HG03039 (cell line): ENCODE data around the gene NTM.
"Not testable (repeated sequence)": the region's sequence is repeated elsewhere in the genome, so short reads cannot be mapped to it uniquely, and the experiment has no call there.

Experiments
- ATAC-seq: cut with Tn5 transposase; IDR thresholded peaks from one replicate; pipeline ENCODE4 v1.9.1; 2021; ENCODE audit warnings: mild to moderate bottlenecking, moderate library complexity; ENCODE audit not compliant: unreplicated experiment

Gene NTM

DNA sequence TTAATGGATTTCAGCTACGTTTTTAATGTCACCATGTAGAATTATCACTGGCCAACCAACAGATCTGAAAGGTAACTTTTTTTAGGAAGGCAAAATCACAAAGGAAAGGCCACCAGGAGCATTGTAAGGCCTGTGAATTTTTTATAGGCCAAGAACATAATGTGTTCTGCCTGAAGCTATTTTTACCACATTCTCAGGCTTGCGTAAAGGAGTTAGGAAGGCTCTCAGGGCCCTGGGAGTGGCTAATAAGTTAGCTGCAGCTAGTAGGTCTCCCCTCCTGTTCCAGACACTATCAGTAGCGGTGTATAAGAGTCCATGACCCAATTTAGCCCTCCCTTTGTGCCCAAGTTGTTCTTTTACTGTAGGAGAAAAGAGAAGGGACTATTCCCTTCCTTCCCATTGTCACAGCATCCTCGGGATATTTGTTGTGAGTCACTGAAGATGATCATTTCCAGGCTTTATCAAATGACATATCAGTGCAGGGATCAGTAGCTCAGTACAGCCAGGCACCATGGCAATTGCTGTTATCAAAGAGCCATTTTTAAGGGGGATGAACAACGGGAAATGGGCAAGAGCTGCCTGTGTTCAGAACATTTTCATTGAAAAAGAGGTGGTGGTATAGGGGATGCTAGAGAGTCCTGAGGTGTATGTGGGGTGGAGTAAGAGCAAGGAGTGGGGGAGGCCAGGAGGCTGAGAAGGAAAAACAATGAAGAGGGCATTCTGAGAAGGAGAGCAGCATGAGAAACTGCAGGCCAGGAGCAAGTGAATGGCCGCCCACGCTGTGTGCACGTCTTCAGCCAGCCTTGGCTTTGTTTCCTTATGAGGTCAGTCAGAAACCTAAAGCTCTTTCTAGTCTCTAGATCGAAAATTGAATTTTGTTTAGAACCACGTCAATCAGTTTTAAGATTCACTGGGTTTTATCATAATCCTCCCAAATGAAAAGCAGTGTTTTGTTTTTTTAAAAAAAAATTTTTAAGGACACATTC is 940.3 kb downstream of the NTM start:
- ATAC-seq = no peak

DNA sequence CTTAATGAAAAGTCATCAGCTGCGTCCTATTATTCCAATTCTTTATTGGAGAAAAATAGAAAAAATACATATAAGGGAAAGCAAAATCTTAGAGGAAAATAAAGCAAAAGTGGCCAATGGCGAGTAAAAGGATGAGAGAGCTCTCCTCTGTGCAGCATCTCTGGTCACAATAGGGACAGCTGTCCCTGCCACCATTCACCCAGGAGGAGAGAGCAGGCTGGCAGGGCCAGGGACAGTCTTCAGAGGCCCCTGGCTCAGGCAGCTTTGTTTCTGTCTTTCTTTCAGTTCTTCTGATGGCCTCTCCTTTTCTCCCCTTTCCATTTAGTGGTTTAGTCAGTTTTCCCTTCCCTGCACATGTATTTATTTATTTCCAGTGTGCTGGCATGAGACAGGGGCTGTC is 941.3 kb downstream of the NTM start:
- no peak for ATAC-seq

DNA sequence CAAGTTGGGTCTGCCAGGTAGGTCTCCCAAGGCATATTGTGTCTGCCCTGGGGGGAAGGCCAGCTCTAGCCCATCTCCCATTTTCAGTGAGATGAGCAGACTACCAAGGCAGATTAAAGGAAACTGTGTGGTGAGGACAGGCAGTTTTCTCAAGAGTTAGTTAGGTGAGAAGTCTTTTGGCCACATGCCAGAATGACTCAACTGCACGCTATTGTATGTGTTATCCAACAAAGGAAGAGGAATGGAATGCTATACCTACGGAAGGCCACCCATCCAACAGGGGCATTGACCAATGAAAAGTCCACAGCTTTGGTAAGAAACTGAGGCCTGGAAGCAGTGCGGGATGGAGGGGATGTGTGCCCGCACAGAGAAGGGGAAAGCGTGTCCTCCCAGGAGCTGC is 941.7 kb downstream of the NTM start:
- no peak for ATAC-seq

DNA sequence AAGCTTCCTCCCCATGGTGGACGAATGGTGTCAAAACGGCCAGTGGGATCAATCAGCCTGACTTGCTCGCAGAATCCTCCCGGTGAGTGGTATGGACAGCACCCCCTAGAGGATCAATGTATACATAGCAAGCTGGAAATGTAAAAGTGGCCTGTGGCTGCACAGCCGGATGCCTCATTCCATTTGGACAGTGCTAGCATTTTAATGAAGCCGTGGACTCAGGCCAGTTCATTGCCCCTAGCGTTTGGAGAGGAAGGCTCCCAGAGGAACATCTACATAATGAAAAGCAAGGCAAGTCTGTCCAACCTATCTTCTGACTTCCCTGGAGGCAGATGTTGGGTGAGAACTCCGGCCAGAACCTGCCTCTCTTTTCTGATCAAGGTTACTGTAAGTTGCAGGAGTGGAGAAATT is 942.3 kb downstream of the NTM start:
- ATAC-seq = no peak

DNA sequence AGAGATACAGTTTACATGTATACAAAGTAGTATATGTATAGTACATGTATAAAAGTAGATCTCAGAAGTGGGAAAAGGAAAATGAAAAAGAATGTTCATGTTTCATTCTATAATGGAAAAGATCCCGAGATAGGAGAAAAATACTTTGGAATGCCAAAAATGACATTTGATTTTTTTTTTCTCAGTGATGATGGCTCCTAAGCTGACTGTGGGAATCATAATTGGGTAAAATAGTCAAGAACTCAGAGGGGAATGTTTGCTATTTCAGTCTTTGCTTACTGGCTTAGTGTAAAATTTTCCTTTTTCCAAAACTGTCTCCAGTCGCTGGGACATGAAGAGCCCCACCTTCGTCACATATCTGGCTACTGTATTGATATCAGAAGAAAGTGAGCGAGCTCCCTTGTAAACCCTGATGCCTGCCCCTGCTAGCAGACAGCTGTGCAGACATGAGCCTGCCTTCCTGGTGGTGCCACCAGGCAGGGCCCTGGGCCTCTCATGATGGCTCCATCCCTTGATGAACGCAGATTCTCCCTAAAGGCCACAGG is 944.6 kb downstream of the NTM start:
- ATAC-seq = no peak

DNA sequence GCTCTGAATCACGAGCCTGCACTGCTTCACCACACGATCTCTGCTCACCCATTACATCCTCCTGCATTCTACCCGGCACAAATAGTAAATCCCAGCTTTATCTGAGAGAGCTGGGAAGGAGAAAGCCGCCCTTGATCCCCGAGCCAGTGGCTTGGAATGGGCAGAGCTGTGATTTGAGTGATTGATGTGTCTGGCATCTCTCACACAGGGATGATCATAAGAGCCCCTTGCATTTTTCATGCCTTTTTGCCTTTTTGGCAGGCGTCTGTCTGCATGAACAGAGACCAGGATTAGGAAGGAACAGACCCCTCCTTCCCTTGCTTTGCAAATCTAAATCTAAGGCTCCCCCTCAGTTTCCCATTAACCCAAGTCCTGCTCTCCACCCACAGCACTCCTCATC is 945.3 kb downstream of the NTM start:
- no peak for ATAC-seq

DNA sequence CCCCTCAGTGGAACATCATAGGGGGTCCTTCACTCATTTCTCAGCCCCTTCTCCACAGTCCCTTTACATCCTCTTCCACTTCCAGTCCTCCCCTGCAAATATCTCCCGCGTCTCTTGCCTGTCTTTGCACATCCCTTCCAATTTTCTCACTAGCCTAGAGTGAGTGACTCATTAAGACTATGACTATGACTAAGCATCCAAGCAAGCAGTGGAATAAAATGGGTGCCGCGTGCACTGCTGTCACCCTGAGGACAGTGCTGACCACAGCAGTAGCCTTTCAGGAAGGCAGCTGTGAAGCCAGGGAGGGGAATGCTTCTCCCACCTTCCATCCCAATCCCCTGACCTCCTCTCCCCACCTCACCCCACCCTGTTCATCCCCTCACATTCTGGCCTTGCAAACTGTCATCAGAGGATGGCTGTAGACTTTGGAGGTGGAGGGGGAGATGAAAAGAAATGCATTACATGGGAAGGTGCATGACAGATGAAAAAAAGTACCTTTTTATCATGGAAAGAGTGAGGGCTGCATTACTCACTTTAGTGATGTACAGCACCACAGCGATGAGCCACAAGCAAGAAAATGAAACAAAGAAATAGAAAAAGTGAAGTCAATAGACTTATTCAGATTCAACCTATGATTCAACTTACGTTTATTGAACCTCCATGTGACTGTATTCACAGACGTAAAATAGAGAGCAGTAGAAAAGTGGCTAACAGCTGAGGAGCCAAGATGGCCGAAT is 948.2 kb downstream of the NTM start:
- no peak for ATAC-seq

DNA sequence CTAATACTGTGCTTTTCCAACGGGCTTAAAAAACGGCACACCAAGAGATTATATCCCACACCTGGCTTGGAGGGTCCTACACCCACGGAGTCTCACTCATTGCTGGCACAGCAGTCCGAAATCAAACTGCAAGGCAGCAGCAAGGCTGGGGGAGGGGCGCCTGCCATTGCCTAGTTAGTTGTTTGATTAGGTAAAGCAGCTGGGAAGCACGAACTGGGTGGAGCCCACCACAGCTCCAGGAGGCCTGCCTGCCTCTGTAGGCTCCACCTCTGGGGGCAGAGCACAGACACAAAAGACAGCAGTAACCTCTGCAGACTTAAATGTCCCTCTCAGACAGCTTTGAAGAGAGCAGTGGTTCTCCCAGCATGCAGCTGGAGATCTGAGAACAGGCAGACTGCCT is 949.0 kb downstream of the NTM start:
- ATAC-seq = not testable (repeated sequence)

DNA sequence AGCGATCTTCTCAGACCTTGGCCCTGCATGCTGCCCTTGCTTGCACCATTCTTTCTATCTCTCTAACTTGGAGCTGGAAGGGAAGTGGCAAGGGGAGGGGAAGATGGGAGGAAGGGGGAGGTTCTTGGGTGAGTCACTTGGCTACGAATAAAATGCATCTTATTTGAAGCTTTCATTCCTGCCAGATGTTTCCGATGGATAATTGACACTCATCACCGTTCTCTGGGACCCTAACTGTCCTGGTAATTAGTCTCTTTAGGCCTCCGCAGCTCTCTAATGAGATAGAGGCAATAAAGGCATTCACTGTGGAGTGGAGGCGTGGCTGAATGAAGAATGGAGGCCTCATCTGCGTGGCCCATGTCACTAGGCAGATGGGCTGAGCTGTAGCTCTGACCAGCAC is 960.1 kb downstream of the NTM start:
- ATAC-seq = no peak

DNA sequence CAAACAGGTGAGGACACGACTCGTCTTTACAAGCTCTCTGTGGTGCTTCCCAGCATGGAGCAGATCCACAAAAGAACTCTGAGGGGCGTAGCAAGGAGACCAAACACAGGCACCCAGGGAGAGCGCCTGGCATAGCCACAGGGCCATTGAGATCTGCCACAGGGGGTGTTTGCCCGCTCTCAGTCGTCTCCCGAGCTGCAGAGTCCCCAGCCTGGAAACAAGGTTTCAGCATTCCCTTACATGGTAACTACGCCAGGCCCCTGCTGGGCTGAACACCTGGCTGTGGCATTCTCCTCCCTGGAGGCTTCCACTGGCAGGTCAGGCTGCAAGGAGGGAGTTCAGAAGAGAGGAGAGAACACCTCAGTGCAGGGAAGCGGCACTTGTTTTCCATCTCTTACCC is 962.1 kb downstream of the NTM start:
- ATAC-seq = no peak

DNA sequence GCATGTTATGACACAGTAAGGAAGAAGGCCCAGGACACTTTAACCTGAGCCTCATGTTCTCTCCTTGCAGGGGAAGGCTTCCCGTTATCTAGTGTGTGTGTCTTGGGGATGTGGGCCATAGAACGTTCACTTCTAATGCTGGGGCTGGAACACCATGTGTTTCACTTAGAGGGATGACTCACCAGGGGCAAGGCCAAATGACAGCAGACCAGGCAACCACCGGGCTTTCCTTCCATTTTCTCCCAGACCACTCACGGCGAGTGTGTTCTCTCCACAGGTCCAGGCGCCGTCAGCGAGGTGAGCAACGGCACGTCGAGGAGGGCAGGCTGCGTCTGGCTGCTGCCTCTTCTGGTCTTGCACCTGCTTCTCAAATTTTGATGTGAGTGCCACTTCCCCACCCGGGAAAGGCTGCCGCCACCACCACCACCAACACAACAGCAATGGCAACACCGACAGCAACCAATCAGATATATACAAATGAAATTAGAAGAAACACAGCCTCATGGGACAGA is 964.4 kb downstream of the NTM start:
- ATAC-seq = no peak

DNA sequence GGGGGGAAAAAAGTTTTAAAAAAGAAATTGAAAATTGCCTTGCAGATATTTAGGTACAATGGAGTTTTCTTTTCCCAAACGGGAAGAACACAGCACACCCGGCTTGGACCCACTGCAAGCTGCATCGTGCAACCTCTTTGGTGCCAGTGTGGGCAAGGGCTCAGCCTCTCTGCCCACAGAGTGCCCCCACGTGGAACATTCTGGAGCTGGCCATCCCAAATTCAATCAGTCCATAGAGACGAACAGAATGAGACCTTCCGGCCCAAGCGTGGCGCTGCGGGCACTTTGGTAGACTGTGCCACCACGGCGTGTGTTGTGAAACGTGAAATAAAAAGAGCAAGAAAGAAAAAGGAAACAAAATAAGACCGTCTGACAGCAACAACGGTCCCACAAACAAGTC is 964.9 kb downstream of the NTM start:
- ATAC-seq = no peak

DNA sequence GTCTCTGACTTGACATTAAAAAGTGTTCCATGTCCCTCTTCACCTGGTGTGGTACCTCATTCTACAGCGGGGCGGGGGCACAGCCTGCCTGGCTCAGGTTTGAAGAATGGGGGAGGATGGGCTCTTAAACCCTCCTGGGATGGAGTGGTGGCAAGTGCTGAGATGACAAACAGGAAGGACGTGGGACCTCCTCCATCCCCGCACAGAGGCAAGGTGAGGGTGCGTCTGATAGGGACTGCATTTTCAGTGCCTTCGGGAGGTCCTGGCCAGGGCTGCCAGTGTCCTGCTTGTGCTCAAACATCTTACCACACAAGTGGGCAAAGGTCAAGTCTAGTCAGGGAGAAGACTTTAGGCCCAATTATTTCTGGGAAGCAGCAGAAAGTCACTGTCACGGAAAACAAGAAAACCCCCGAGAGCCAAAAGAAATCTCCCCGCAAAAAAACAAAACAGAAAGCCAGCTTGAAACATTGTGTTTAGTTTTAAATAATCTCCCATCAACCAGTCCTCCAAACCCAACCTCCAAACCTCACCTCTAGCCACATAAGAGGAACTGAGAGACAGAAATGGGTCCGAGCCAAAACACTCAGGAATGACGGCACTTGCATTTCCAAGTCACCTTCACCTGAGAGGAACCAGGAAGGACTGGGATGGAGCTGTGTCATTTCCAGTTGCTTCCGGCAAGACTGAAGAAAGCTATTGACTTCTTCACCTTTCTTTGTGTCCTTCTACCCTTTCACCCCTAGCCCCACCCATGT is 966.5 kb downstream of the NTM start:
- ATAC-seq = no peak

DNA sequence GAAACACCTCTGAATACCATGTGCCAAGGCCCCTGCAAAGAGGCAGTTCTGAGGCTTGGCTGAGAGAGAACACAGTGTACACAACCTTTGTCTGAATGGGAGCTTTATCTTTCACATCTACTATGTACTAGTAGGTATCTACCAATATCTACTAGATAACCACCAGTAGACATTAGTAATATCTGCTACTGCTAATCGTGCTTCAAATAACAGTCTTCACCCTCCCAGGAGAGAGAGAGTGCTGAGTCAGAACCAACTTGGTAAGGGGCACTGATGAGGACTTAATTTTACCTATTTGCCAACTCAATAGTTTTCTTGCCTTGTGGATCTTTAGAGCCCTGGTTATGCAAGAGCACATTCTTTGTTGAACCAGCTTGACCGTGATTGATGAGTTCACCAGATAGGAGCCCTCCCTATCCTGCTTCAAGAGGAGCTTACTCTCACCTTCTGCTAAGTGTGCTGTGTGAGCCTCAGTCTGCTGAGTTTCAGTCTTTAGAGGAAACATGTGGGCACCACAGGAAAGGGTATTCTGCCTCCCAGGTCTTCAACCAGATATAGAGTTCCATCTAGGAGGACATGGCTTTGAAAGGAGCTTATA is 967.5 kb downstream of the NTM start:
- ATAC-seq = no peak

DNA sequence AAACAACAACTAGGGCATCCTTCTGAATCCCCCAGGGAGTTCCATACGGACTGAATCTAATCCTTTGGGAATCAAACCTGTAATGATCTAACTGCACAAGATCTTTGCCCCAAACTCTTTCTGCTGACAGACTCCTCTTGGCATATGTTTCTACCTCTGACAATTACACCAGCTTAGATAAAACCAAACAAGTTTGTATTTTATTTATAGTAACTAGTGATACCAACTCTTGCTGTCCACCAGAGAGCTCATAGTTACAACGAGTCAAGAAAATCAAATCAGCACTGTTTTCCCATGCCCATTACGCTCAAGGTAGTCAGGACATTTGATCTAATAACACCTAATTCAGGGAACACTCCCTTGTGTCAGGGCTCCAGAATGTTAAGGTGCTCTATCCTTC is 972.0 kb downstream of the NTM start:
- no peak for ATAC-seq

DNA sequence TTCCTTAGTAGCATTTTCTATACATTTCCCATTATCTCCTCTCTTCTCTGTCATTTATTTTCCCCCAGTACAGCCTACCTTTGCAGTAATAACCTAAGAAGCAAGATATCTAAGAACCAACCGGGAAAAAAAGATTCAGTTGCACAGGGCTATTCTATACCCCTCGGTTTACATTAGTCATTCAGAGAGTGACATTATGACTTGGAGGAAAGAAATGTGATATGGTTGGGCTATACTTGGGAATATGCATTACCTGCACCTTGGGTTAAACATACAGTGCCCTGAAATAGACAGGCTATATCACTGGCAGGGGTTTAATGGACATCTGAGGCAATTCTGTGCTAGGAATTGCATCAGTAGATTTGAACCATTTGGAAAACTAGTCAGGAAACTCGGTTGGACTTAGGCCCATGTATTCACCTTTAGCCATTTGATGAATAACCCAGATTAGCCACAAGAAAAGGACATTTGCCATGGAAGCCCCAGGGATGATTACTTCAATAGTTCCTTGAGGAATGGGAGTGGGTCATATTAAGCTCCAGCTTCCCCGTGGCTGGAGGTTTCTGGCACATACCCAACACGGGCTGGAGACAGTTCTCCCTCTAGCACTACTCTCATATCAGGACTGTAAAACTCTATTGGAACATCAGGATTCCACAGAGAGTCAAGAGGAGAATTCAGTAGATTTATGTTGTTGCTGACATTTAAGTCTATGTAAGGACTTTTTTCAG is 973.2 kb downstream of the NTM start:
- no peak for ATAC-seq

DNA sequence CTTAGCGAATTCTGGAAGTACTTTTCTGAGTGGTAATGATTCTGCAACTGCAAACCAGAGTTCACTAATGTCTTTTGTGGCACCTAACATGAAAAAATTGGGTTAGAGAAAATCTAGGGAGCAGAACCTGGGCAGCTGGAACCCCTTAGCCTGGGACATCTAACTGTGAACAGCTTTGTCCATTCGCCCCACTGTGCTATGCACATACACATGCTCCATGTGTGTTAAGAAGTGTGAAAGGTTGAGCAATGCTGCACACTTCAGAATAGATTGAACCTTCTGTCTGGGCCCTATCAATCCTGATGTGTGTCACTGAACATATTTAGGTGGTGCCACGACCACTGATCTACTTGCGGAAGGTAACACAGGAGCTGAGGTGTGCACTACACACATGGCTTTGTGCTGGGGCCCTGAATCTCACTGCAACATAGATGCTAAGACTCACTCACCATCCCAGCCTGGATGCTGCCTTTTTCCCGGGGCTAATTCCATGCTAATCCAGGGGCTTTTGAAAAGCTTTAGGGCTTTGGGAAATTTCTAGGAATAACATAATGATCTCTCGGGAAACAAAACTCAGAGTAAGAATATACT is 976.2 kb downstream of the NTM start:
- no peak for ATAC-seq

DNA sequence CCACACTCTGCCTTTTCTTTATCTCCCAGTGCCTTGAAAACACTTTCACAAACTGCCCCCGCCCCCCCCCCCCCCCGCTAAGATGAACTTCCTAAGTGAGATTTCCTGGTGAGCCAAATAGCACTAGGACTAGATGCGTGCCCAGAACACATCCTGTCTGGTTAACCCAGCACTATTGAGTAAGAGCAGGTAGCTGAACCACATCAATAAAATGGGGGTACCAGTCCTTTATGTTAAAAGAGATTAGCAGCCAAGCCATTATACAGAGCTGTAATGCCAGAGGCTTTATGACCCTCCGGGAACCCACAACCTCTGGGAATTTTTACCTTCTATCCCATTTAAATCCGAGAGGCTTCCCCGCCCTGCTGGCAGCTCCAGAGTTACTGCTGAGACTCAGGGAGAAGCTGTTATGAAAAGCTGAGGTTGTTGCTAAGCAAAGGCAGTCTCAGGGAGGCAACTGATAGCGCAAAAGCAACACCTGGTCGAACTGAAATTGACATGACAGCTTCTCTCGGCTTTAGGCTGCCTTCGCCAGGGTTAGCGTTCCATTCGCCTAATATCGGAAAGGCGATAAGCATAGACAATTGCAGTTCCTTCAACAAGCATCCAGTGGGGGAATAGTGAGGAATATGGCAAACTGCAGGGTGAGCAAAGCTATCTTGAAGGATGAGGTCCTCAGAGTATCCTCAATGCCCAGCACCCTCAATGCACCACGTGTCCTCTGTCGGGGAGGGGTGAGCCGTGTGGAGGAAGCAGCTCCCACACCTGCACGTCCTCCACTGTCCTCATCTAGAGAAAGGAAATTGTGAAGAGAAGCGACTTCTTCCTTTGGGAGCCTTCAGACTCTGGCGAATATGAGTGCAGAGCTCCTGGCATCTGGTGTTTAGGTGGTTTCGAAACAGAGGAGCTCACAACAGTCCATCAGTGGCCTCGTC is 977.0 kb downstream of the NTM start:
- ATAC-seq = no peak
